IMR-90 (cell line): ENCODE measurements around the gene FOXP1. TPM values are rescaled to one million over a fixed set of nuclear protein-coding genes. Genes with fewer than 3 reads are reported as not detected.

Source experiments
- ATAC-seq: fragments of 200-7000 bp; cut with Tn5 transposase; 2 replicates; pipeline ENCODE4 v1.9.1; 2020; ENCODE audit warnings: low read depth, mild to moderate bottlenecking, moderate library complexity
- BruUV-seq: library from RNA; stranded (reverse); fragments of 400-500 nt; replicated peaks from 2 replicates; lab custom pipeline; 2021; lab: Mats Ljungman, UMichigan
- CTCF ChIA-PET: fragments of 300-600 bp; formaldehyde crosslinking; extraction: SDS; loops from one replicate; lab custom pipeline; 2021; ENCODE audit warnings: antibody characterized with exemption; lab: Yijun Ruan, JAX
- POLR2A ChIA-PET: fragments of 300-600 bp; sonication (Branson Sonifier 250); formaldehyde crosslinking; loops from one replicate; lab custom pipeline; 2022; ENCODE audit warnings: antibody characterized with exemption; ENCODE audit not compliant: unreplicated experiment; lab: Charles Lee
- DNase-seq: peaks from one replicate; pipeline ENCODE4 v3.0.0; 2013
- H2AFZ ChIP-seq: replicated peaks from 2 replicates; pipeline ENCODE3; 2013; ENCODE audit warnings: low read length, mild to moderate bottlenecking; ENCODE audit not compliant: poor library complexity
- H2AK5ac ChIP-seq: 2 replicates; pipeline ENCODE4 v1.6.1; 2013; ENCODE audit warnings: low read depth, low read length, inconsistent platforms
- H2AK9ac ChIP-seq: replicated peaks from 2 replicates; pipeline ENCODE3; 2013; ENCODE audit warnings: mild to moderate bottlenecking, low read depth, low read length, moderate library complexity; ENCODE audit not compliant: poor library complexity
- H2BK120ac ChIP-seq: 2 replicates; pipeline ENCODE4 v1.6.1; 2013; ENCODE audit warnings: low read depth, low read length, inconsistent platforms
- H2BK15ac ChIP-seq: 3 replicates; pipeline ENCODE4 v1.6.1; 2013; ENCODE audit warnings: low read depth, low read length, inconsistent platforms
- H2BK20ac ChIP-seq: 2 replicates; pipeline ENCODE4 v1.6.1; 2013; ENCODE audit warnings: low read depth, mild to moderate bottlenecking, inconsistent platforms, low read length, moderate library complexity
- H2BK5ac ChIP-seq: 2 replicates; pipeline ENCODE4 v1.6.1; 2013; ENCODE audit warnings: mild to moderate bottlenecking, low read depth, low read length, inconsistent platforms; ENCODE audit not compliant: poor library complexity, severe bottlenecking
- H3K14ac ChIP-seq: replicated peaks from 2 replicates; pipeline ENCODE4 v1.6.1; 2013; ENCODE audit warnings: low read depth, low read length, inconsistent platforms
- H3K18ac ChIP-seq: 2 replicates; pipeline ENCODE4 v1.6.1; 2013; ENCODE audit warnings: low read depth, low read length, control low read depth
- H3K23ac ChIP-seq: 2 replicates; pipeline ENCODE4 v1.6.1; 2013; ENCODE audit warnings: low read depth, low read length, inconsistent platforms
- H3K27ac ChIP-seq: 2 replicates; pipeline ENCODE4 v1.5.1; 2013; ENCODE audit warnings: mild to moderate bottlenecking, control low read depth, low read length; ENCODE audit not compliant: insufficient read depth
- H3K27me3 ChIP-seq: 2 replicates; pipeline ENCODE4 v1.6.1; 2013; ENCODE audit warnings: low read length; ENCODE audit not compliant: control insufficient read depth, insufficient read depth
- H3K36me3 ChIP-seq: 2 replicates; pipeline ENCODE4 v1.6.1; 2013; ENCODE audit warnings: low read length, mixed read lengths; ENCODE audit not compliant: control insufficient read depth, insufficient read depth
- H3K4ac ChIP-seq: 2 replicates; pipeline ENCODE4 v1.6.1; 2013; ENCODE audit warnings: low read depth, low read length, inconsistent platforms
- H3K4me1 ChIP-seq: 2 replicates; pipeline ENCODE4 v1.6.1; 2013; ENCODE audit warnings: low read length, mixed read lengths; ENCODE audit not compliant: control insufficient read depth, insufficient read depth
- H3K4me2 ChIP-seq: 2 replicates; pipeline ENCODE4 v1.6.1; 2013; ENCODE audit warnings: low read depth, mild to moderate bottlenecking, control low read depth, low read length, moderate library complexity
- H3K4me3 ChIP-seq: 2 replicates; pipeline ENCODE4 v1.5.1; 2013; ENCODE audit warnings: low read depth, mild to moderate bottlenecking, control low read depth, low read length, moderate library complexity; ENCODE audit not compliant: insufficient read depth
- H3K56ac ChIP-seq: 2 replicates; pipeline ENCODE4 v1.6.1; 2013; ENCODE audit warnings: low read length, inconsistent platforms; ENCODE audit not compliant: insufficient read depth; ENCODE audit errors: extremely low read depth
- H3K79me1 ChIP-seq, 2 experiments: 2 replicates each; pipeline ENCODE4 v1.6.1; 2013; ENCODE audit warnings: low read length in 2 of 2, inconsistent platforms in 1 of 2, low read depth in 1 of 2
- H3K9ac ChIP-seq: 2 replicates; pipeline ENCODE4 v1.6.1; 2013; ENCODE audit warnings: low read depth, low read length, control low read depth
- H3K9me1 ChIP-seq: 2 replicates; pipeline ENCODE4 v1.6.1; 2013; ENCODE audit warnings: low read length, inconsistent platforms; ENCODE audit not compliant: insufficient read depth
- H3K9me3 ChIP-seq: 2 replicates; pipeline ENCODE4 v1.6.1; 2013; ENCODE audit warnings: low read length; ENCODE audit not compliant: control insufficient read depth, insufficient read depth
- H4K20me1 ChIP-seq: 2 replicates; pipeline ENCODE4 v1.6.1; 2013; ENCODE audit warnings: low read length, inconsistent platforms; ENCODE audit not compliant: insufficient read depth
- H4K5ac ChIP-seq: 2 replicates; pipeline ENCODE4 v1.6.1; 2013; ENCODE audit warnings: mild to moderate bottlenecking, low read depth, low read length, control low read depth
- H4K8ac ChIP-seq, 2 experiments: 2 replicates each; pipeline ENCODE4 v1.6.1; 2013; ENCODE audit warnings: low read depth in 2 of 2, low read length in 2 of 2, control low read depth in 1 of 2, inconsistent platforms in 1 of 2
- H4K91ac ChIP-seq: 2 replicates; pipeline ENCODE4 v1.6.1; 2013; ENCODE audit warnings: low read depth, low read length, inconsistent platforms; ENCODE audit not compliant: insufficient read depth
- FOS ChIP-seq: fragments of 150-350 bp; IDR thresholded peaks from 2 replicates; pipeline ENCODE4 v1.6.1; 2016; ENCODE audit warnings: low read depth, low read length
- WGBS, 2 experiments: methylation state at CpG; one replicate each; pipeline versions ENCODE4 v1.1.5 to v1.1.7; 2013; ENCODE audit warnings: missing lambda C conversion rate in 2 of 2; ENCODE audit not compliant: insufficient read length in 1 of 2; ENCODE audit errors: extremely low coverage in 2 of 2; 5-methylcytosine and 5-hydroxymethylcytosine counted together
- dilution Hi-C: fragments of 300-500 bp; cut with HindIII; formaldehyde crosslinking; loops from one replicate; pipeline ENCODE4 v1.14.3; 2018; ENCODE audit warnings: low sequenced_read_pairs; ENCODE audit not compliant: unreplicated experiment
- in situ Hi-C: fragments of 300-500 bp; cut with MboI; formaldehyde crosslinking; loops from 3 replicates; pipeline ENCODE4 v1.14.3; 2019; ENCODE audit warnings: low sequenced_read_pairs, inconsistent platforms, mixed read lengths
- intact Hi-C: fragments of 100-400 bp; cut with micrococcal nuclease; formaldehyde crosslinking; loops from 2 replicates; pipeline ENCODE4 v1.10.0; 2022
- polyA plus RNA-seq, 3 experiments: library from polyadenylated mRNA; depleted of rRNA; stranded (reverse); fragments of >200 nt; gene quantifications; 2 replicates each; pipeline ENCODE4 v1.2.3, GENCODE V29; 2012; ENCODE audit warnings: low replicate concordance in 1 of 3
- total RNA-seq: library from RNA; depleted of rRNA; stranded (reverse); fragments of >200 nt; gene quantifications from 2 replicates; pipeline ENCODE4 v1.2.3, GENCODE V29; 2012
- TF ChIP-seq, protein P1 (sequence below): fragments of 150-350 bp; IDR thresholded peaks from 2 replicates; pipeline ENCODE4 v1.6.1; 2016; ENCODE audit warnings: low read depth, mild to moderate bottlenecking, low read length, moderate library complexity, borderline replicate concordance

FOXP1 gene
- total and polyA plus RNA-seq, 2 of the 4 experiments (the other 2 are of a cell fraction), result 37.0 to 132 TPM

- H2BK120ac ChIP-seq, result peak overlapping the region; percentile 60
- H3K18ac ChIP-seq, result peak overlapping the region; percentile 33; the same call in 1 of the 2 replicates
- peak overlapping the region; percentile 75; the same call in 1 of the 2 replicates for H4K5ac ChIP-seq
- WGBS, 2 experiments, result no CpG with 5 or more reads among the region's 1 CpG
- peak; percentile 35 for ATAC-seq
- dilution Hi-C loops, result no loop called here
- H3K9ac ChIP-seq, result no peak overlapping the region
- H2AK9ac ChIP-seq, result no peak overlapping the region
- H3K27me3 ChIP-seq, result no peaks in the 10 kb centered on the region
- TF ChIP-seq FOS, result peak; percentile 25; the same call in 1 of the 2 replicates
- TF ChIP-seq, protein P1, sequence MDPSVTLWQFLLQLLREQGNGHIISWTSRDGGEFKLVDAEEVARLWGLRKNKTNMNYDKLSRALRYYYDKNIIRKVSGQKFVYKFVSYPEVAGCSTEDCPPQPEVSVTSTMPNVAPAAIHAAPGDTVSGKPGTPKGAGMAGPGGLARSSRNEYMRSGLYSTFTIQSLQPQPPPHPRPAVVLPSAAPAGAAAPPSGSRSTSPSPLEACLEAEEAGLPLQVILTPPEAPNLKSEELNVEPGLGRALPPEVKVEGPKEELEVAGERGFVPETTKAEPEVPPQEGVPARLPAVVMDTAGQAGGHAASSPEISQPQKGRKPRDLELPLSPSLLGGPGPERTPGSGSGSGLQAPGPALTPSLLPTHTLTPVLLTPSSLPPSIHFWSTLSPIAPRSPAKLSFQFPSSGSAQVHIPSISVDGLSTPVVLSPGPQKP, result no peak
- H3K27ac ChIP-seq, result peak overlapping the region; percentile 16
- H2AFZ ChIP-seq, result no peak overlapping the region
- no peaks in the 10 kb centered on the region for H4K20me1 ChIP-seq
- BruUV-seq, result no TSS peak
- H3K4ac ChIP-seq, result peak overlapping the region; percentile 85
- H3K9me1 ChIP-seq, result peaks cover 8% of the 10 kb centered on the region
- no peaks in the 10 kb centered on the region for H3K9me3 ChIP-seq
- peaks cover 8% of the 10 kb centered on the region for H3K4me1 ChIP-seq
- ChIA-PET POLR2A (no interaction called here), CTCF (no interaction called here)
- peak overlapping the region in 1 of 2 experiments; percentile 33; a peak in 1 of 4 replicates for H4K8ac ChIP-seq
- intact Hi-C loops, result no loop called here
- peak overlapping the region; percentile 60; the same call in 1 of the 2 replicates for H3K23ac ChIP-seq
- in situ Hi-C loops, result no loop called here
- peak overlapping the region; percentile 25; the same call in 1 of the 2 replicates for H4K91ac ChIP-seq
- peak overlapping the region; percentile 70; the same call in 1 of the 2 replicates for H3K14ac ChIP-seq
- H3K56ac ChIP-seq, result no peak overlapping the region
- peak; percentile 78 for DNase-seq
- no peak overlapping the region for H3K4me3 ChIP-seq
- no peaks in the 10 kb centered on the region for H3K36me3 ChIP-seq
- no peak overlapping the region for H3K4me2 ChIP-seq
- peaks cover 7 to 29% of the 10 kb centered on the region in 2 experiments; a peak in 2 of 4 replicates for H3K79me1 ChIP-seq
- H2BK5ac ChIP-seq, result peak overlapping the region; percentile 16
- H2AK5ac ChIP-seq, result peak overlapping the region; percentile 54
- peak overlapping the region; percentile 15; the same call in 2 of the 3 replicates for H2BK15ac ChIP-seq
- peak overlapping the region; percentile 86 for H2BK20ac ChIP-seq
Measured at GRCh38 chr3:71258116-71258515, 325.4 kb downstream of the FOXP1 start.
